Activated naive CD4-positive, alpha-beta T cell (primary cell): ENCODE data around the gene STAG1.
"Not testable (repeated sequence)": the region's sequence is repeated elsewhere in the genome, so short reads cannot be mapped to it uniquely, and the experiment has no call there.

ENCODE experiments used
- DNase-seq, 4 experiments: peaks; one replicate each; lab custom pipeline; 2025; lab: John Stamatoyannopoulos, UW

STAG1 gene

DNA sequence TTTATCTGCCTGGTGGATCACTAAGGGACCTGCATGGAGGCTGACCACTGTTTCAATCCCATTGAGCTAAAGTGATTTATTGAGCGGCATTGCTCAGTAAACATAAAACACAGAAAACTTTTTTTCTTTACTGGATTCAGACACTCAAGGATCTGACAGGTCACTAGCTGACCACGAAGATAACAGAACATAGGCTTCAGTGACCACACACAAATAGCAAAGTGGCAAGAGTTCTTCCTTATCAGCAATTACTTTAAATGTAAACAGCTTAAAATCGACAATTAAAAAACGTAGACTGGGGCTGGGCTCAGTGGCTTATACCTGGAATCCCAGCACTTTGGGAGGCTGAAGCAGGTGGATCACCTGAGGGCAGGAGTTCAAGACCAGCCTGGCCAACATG, 48.7 kb downstream of the STAG1 start:
- no peak for DNase-seq

GRCh38 chr3:136699271-136699828, 52.8 kb downstream of the STAG1 start:
- DNase-seq: no peak

DNA sequence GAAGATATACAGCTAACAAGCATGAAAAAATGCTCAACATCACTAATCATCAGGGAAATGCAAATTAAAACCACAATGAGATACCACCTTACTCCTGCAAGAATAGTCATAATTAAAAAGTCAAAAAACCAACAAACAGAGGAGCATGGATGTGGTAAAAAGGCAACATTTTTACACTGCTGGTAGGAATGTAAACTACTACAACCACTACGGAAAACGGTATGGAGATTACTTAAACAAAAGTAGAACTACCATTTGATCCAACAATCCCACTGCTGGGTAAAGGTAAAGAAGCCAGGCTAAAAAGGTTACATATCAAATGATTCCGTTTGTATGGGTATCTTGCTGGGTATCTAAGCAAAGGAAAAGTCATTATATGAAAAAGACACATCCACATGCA, 53.8 kb downstream of the STAG1 start:
- DNase-seq: no peak

DNA sequence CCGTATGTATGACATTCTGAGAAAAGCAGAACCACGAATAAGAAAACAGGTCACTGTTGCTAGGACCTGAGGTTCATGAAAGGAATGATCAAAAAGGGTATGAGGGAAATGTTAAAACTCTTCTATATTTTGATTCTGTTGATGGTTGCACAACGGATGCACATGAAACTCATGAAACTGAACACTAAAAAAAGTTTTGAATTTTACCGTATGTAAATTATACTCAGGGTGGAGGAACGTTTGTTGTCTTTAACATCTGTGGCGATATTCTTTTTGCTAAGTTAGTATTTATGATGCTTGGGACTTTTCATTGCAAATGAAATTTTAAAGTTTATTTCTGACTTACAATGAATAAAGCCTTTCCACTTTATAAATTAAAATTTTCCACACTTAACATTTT, 55.4 kb downstream of the STAG1 start:
- DNase-seq: no peak

DNA sequence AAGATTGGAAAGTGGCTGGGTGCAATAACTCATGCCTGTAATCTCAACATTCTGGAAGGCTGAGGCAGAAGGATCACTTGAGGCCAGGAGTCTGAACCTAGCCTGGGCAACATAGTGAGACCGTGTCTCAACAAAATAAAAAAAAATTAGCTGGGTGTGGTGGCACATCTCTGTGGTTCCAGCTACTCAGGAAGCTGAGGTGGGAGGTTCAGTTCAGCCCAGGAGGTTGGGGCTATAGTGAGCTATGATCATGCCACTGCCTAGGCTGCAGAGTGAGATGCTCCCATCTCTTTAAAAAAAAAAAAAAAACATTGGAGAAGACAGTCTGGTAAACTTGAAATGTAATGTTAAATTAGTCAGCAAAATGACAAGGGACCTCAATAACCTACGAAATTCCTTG, 57.9 kb downstream of the STAG1 start:
- DNase-seq: no peak

DNA sequence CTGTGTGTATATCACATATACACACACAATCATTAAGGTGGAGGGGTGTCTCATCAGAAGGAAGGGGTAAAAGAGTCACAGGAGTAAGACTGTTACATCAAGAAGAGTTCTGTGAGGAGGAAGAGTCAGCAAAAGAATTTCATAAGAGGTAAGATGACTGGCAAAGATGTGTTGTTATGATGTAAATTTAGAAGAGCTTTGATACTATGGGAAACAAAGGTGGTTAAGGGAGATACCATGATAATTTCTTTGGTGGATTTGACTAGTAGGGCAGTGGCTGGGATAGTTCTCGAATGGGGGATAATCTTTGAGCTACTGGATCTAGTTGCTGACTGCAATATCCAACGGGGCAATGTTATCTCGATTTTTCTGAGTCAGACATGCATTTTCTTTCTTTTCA, 61.6 kb downstream of the STAG1 start:
- no peak for DNase-seq

DNA sequence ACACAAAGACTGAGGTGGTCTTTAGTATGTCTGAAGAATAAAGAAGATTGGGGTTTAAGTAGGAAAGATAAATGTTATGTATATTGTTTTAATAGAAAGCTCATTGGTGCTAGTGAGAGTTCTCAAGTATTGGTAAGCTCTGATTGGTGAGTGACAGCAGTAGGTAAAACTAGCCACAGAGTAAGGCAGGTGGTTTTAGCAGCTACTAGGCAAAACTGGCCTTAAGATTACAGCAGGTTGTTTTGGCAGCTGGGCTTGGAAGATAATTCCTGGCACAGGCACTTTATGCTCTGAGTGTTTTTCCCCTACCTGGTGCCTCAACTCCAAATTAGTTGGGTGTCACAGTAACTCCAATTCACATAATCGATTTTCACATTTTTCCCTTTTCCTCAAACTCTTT, 66.3 kb downstream of the STAG1 start:
- DNase-seq: no peak

DNA sequence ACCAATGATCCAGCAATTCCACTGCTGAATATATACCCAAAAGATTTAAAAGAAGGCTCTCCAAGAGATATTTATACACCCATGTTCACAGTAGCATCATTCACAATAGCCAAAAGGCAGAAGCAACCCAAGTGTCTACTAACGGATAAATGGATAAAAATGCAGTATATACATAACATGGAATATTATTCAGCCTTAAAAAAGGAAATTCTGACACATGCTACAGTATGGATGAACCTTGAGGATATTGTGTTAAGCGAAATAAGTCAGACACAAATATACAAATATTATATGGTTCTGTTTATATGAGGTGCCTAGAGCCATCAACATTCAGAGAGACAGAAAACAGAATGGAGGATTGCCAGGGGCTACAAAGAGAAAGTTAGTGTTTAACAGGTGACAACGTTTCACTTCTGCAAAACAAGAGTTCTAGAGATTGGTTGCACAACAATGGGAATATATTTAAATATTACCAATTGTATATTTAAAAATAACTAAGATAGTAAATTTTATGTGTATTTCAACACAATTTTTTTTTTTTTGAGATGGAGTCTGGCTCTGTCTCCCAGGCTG, 69.4 kb downstream of the STAG1 start:
- DNase-seq: no peak

GRCh38 chr3:136678981-136679380, 73.2 kb downstream of the STAG1 start:
- no peak for DNase-seq

GRCh38 chr3:136676009-136676408, 76.2 kb downstream of the STAG1 start:
- no peak for DNase-seq

DNA sequence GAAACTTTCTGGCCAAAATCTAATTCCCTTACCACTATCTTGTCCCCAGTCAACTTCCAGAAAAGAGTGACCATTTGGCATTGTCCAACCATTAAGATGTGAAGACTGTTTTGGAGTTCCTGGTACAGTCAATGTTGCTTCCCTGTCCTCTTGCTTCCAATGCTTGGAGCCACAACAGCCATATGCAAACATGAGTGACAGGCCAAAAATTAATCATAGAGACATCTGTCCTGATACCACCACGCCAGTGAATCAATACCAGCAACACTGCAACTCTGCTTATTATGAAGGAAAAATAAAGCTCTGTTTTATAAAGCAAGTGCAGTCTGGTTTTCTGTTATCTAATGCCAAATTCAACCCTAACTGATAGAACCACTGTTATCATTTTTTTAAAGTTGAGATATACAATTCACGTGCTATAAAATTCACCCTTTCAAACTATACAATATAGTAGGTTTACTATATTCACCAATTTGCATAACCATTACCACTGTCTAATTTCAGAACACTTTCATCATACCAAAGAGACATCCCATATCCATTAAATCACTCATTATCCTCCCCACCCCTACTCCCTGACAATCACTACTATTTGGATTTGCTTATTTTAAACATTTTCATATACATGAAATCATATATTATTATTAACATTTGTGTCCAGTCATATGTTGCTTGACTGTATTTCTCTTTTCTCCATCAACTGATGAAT, 76.9 kb downstream of the STAG1 start:
- no peak for DNase-seq

GRCh38 chr3:136672457-136672856, 79.7 kb downstream of the STAG1 start:
- DNase-seq: no peak

DNA sequence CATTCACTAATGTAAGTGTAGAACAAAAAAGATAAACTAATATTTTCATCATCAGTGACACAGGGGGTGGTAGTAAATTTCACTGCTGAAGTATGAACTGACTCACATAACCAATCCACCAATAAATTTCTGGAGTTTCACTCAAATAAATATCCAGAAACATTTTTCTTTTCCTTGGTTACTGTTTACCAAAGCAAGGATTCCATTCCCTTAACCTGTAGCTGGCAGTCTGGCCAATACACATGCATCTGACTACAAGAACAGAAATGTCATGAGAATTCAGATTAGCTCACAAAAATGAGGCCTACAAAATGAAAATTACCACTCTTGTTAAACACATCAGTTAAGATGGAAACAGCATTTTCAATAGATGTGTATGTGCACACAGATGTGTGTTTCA, 80.3 kb downstream of the STAG1 start:
- no peak for DNase-seq

- DNase-seq: no peak
Measured at GRCh38 chr3:136670166-136670565, 82.0 kb downstream of the STAG1 start.

DNA sequence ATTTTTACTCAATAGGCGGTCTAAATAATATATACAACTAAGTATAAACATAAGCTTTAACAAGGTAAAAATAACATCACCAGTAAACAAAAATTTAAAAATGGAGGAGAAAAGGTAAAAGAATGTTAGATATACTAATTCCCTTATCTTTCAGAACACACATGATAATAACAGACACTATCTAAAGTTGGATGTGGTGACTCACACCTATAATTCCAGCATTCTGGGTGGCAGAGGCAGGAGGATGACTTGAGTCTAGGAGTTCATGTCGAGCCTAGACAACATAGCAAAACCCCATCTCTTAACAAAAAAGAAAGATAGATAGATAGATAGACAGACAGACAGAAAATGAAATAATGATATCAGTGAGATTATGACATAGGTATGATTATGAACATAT, 85.1 kb downstream of the STAG1 start:
- DNase-seq: no peak

- not testable (repeated sequence) for DNase-seq
Measured at GRCh38 chr3:136666301-136666700, 85.9 kb downstream of the STAG1 start.

- DNase-seq: no peak
Measured at GRCh38 chr3:136664771-136665170, 87.4 kb downstream of the STAG1 start.

- no peak for DNase-seq
Measured at GRCh38 chr3:136661282-136661681, 90.9 kb downstream of the STAG1 start.

- DNase-seq: no peak
Measured at GRCh38 chr3:136658946-136659682, 93.1 kb downstream of the STAG1 start.

- DNase-seq: no peak
Measured at GRCh38 chr3:136657526-136657925, 94.7 kb downstream of the STAG1 start.

DNA sequence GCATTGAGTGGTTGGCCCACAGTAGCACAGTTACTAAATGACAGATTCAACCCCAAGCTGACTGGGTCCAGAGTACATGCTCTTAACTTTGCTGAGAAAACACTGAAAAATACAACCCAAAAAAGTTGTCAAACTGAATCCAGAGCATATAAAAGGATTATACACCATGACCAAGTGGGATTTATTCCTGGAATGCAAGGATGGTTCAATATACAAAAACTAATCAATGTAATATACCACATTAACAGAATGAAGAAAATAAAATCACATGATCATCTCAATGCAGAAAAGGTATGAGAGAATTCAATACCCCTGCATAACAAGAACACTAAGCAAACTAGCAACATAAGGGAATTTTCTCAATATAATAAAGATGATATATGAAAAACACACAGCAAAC, 98.5 kb downstream of the STAG1 start:
- no peak for DNase-seq

GRCh38 chr3:136651581-136651980, 100.6 kb downstream of the STAG1 start:
- DNase-seq: no peak

- DNase-seq: no peak
Measured at GRCh38 chr3:136650461-136650860, 101.7 kb downstream of the STAG1 start.
